ENCODE data around the gene UNK. TPM values are rescaled to one million over a fixed set of nuclear protein-coding genes. Genes with fewer than 3 reads are reported as not detected.
"Not testable (repeated sequence)": the region's sequence is repeated elsewhere in the genome, so short reads cannot be mapped to it uniquely, and the experiment has no call there.

UNK gene
- total and polyA plus RNA-seq, 4 donors: 15.5 to 72.4 (median 25.7) TPM

- H3K9ac ChIP-seq (ENCODE audit: insufficient read depth in 1 of 2, low read length in 2 of 2): peak overlapping the region; percentile 56 to 85
- no peak for TF ChIP-seq CTCF (IDR thresholded peaks at IDR 0.05; ENCODE audit: control extremely low read depth, extremely low read depth)
- no peak for DNase-seq
- H3K27me3 ChIP-seq (ENCODE audit: control insufficient read depth in 3 of 3, insufficient read depth in 3 of 3, low read length in 2 of 3): no peaks in the 10 kb centered on the region
- no peaks in the 10 kb centered on the region for H3K9me3 ChIP-seq (ENCODE audit: control insufficient read depth in 4 of 4, insufficient read depth in 3 of 4, low read length in 3 of 4)
- peaks cover 0 to 18% (median 7%) of the 10 kb centered on the region in 5 donors for H3K4me1 ChIP-seq (ENCODE audit: control insufficient read depth in 5 of 5, insufficient read depth in 5 of 5, low read length in 5 of 5)
- no peak for ATAC-seq (ENCODE audit: insufficient read depth, low FRiP score)
- peak overlapping the region; percentile 90 to 95 for H3K27ac ChIP-seq (ENCODE audit: low read depth in 1 of 2, low read length in 1 of 2)
- 0 to 1% methylated on average over 18 to 19 of the region's 19 CpGs for WGBS, 2 donors
- H3K4me3 ChIP-seq: peak overlapping the region; percentile 52
- peaks cover 0 to 13% (median 8%) of the 10 kb centered on the region in 4 donors for H3K36me3 ChIP-seq (ENCODE audit: control insufficient read depth in 4 of 4, insufficient read depth in 4 of 4, low read length in 4 of 4)
Observed at GRCh38 chr17:75854881-75855309, 70.3 kb downstream of the UNK start.

- H3K27me3 ChIP-seq (ENCODE audit: control insufficient read depth in 3 of 3, insufficient read depth in 3 of 3, low read length in 2 of 3): no peaks in the 10 kb centered on the region
- H3K36me3 ChIP-seq (ENCODE audit: control insufficient read depth in 4 of 4, insufficient read depth in 4 of 4, low read length in 4 of 4): peaks cover 0 to 10% (median 7%) of the 10 kb centered on the region in 4 donors
- DNase-seq (peak; percentile 99 to 100 (median 100)), ATAC-seq (ENCODE audit: insufficient read depth, low FRiP score) (peak; percentile 95)
- H3K27ac ChIP-seq (ENCODE audit: low read depth in 1 of 2, low read length in 1 of 2): peak within 1 kb of the TSS; percentile 95 to 100
- TF ChIP-seq CTCF (IDR thresholded peaks at IDR 0.05; ENCODE audit: control extremely low read depth, extremely low read depth): peak; percentile 3
- H3K9me3 ChIP-seq (ENCODE audit: control insufficient read depth in 4 of 4, insufficient read depth in 3 of 4, low read length in 3 of 4): no peaks in the 10 kb centered on the region
- peaks cover 0 to 17% (median 7%) of the 10 kb centered on the region in 5 donors for H3K4me1 ChIP-seq (ENCODE audit: control insufficient read depth in 5 of 5, insufficient read depth in 5 of 5, low read length in 5 of 5)
- peak within 1 kb of the TSS; percentile 63 for H3K4me3 ChIP-seq
- H3K9ac ChIP-seq (ENCODE audit: insufficient read depth in 1 of 2, low read length in 2 of 2): peak within 1 kb of the TSS; percentile 56 to 86
- 0% methylated on average over 57 to 58 of the region's 58 CpGs for WGBS, 2 donors
Observed at GRCh38 chr17:75855310-75856061, 70.9 kb downstream of the UNK start, which contains the start of gene WBP2. TSS of gene WBP2 (minus strand) at chr17:75855335. CDS start at chr17:75855297, 38 bp downstream.

GRCh38 chr17:75856062-75856756 lies 71.6 kb downstream of the UNK start:
- no peak for ATAC-seq (ENCODE audit: insufficient read depth, low FRiP score)
- Histone ChIP-seq H3K9me3 (ENCODE audit: control insufficient read depth in 4 of 4, insufficient read depth in 3 of 4, low read length in 3 of 4) (no peaks in the 10 kb centered on the region), H3K27ac (ENCODE audit: low read depth in 1 of 2, low read length in 1 of 2) (peak overlapping the region; percentile 94 to 100), H3K4me3 (peak overlapping the region; percentile 63), H3K9ac (ENCODE audit: insufficient read depth in 1 of 2, low read length in 2 of 2) (peak overlapping the region; percentile 44 to 86), H3K4me1 (ENCODE audit: control insufficient read depth in 5 of 5, insufficient read depth in 5 of 5, low read length in 5 of 5) (peaks cover 0 to 17% (median 7%) of the 10 kb centered on the region in 5 donors), H3K36me3 (ENCODE audit: control insufficient read depth in 4 of 4, insufficient read depth in 4 of 4, low read length in 4 of 4) (peaks cover 0 to 3% (median 3%) of the 10 kb centered on the region in 4 donors), H3K27me3 (ENCODE audit: control insufficient read depth in 3 of 3, insufficient read depth in 3 of 3, low read length in 2 of 3) (no peaks in the 10 kb centered on the region)
- WGBS, 2 donors: 1 to 2% methylated on average over 23 to 24 of the region's 24 CpGs
- no peak for TF ChIP-seq CTCF (IDR thresholded peaks at IDR 0.05; ENCODE audit: control extremely low read depth, extremely low read depth)
- DNase-seq: peak in 1 of 3 donors; percentile 43

GRCh38 chr17:75859358-75859757 lies 74.8 kb downstream of the UNK start:
- not testable (repeated sequence) for H3K9ac ChIP-seq (ENCODE audit: insufficient read depth in 1 of 2, low read length in 2 of 2); H3K36me3 ChIP-seq (ENCODE audit: control insufficient read depth in 4 of 4, insufficient read depth in 4 of 4, low read length in 4 of 4); H3K4me3 ChIP-seq; H3K27me3 ChIP-seq (ENCODE audit: control insufficient read depth in 3 of 3, insufficient read depth in 3 of 3, low read length in 2 of 3); DNase-seq; ATAC-seq (ENCODE audit: insufficient read depth, low FRiP score); H3K9me3 ChIP-seq (ENCODE audit: control insufficient read depth in 4 of 4, insufficient read depth in 3 of 4, low read length in 3 of 4)
- Histone ChIP-seq H3K4me1 (ENCODE audit: control insufficient read depth in 5 of 5, insufficient read depth in 5 of 5, low read length in 5 of 5) (peaks cover 0 to 17% (median 8%) of the 10 kb centered on the region in 5 donors), H3K27ac (ENCODE audit: low read depth in 1 of 2, low read length in 1 of 2) (peak overlapping the region in 1 of 2 donors; percentile 96)
- WGBS, 2 donors: 86 to 93% methylated on average over 10 of the region's 10 CpGs
